ENCODE results near the gene MAPK4.

The MAPK4 gene

DNA sequence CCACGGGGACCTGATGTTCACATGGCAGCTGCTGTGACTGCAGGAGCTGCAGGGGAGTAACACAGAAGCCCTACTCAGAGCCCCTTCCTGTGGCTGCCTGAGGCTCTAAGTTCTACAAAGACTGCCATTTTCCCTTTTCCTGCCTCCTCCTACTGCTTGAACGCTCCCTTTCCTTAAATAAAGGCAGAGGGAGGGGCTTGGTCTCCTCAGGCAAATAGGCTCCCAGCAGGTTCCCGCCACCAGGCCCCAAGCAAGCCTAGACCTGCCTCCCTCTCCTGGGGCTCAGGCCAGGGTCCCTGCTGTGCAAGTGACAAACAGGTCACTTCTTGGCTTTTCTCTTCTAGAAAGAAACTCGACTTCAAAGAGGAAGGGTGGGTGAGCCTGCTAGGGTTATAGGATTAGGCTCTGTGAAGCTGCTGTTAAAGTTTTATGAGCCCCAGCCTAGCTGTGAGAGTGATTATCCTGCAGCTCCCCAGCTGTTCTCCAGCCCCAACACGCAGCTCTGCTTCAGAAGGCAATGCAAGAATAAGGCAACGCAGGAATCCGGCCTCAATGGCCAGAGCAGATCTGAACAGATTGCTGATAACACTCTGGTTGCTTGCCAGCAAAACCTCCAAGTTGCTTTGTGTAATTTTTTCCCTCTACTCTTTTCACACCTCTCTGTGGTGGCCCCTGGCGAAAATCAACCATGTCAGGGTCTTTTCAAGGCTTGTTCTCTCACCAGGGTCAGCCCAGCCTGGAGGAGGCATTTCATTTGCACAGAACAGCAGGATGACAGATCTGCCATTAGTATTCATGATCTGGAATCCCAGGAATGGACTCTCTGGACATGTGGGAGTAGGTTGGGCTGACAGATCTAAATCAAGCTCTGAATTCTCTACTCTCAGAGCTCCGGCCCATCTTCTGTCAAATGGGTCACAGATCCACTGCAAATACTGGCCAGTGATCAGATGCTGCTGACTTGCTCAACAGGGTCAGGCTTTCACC is 188.6 kb downstream of the MAPK4 start (continued):
- TF ChIP-seq, protein P1, sequence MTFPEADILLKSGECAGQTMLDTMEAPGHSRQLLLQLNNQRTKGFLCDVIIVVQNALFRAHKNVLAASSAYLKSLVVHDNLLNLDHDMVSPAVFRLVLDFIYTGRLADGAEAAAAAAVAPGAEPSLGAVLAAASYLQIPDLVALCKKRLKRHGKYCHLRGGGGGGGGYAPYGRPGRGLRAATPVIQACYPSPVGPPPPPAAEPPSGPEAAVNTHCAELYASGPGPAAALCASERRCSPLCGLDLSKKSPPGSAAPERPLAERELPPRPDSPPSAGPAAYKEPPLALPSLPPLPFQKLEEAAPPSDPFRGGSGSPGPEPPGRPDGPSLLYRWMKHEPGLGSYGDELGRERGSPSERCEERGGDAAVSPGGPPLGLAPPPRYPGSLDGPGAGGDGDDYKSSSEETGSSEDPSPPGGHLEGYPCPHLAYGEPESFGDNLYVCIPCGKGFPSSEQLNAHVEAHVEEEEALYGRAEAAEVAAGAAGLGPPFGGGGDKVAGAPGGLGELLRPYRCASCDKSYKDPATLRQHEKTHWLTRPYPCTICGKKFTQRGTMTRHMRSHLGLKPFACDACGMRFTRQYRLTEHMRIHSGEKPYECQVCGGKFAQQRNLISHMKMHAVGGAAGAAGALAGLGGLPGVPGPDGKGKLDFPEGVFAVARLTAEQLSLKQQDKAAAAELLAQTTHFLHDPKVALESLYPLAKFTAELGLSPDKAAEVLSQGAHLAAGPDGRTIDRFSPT (tag by site-specific recombination; IDR thresholded peaks at IDR 0.05): peak; percentile 81
- TF ChIP-seq ZNF404 (tag by site-specific recombination; IDR thresholded peaks at IDR 0.05) (no peak), MEIS1 (CRISPR knock-in tag; IDR thresholded peaks at IDR 0.05; ENCODE audit: borderline replicate concordance) (no peak), ZNF530 (tag by site-specific recombination; IDR thresholded peaks at IDR 0.05; ENCODE audit: low read depth) (no peak), ZNF391 (tag by site-specific recombination; IDR thresholded peaks at IDR 0.05; ENCODE audit: borderline replicate concordance, low read depth) (no peak), ZBTB48 (tag by site-specific recombination; IDR thresholded peaks at IDR 0.05) (peak; percentile 85), ZNF324 (tag by site-specific recombination; IDR thresholded peaks at IDR 0.05) (peak; percentile 72), ZNF112 (tag by site-specific recombination; IDR thresholded peaks at IDR 0.05) (no peak), ZNF48 (tag by site-specific recombination; IDR thresholded peaks at IDR 0.05) (no peak), ZNF366 (tag by site-specific recombination; conservative IDR thresholded peaks at IDR 0.05) (peak; percentile 82), ZNF274 (IDR thresholded peaks at IDR 0.05; ENCODE audit: low read length) (no peak), ZNF274 (tag by site-specific recombination; IDR thresholded peaks at IDR 0.05; ENCODE audit: borderline replicate concordance) (no peak), ZNF548 (tag by site-specific recombination; IDR thresholded peaks at IDR 0.05) (no peak), ZNF335 (tag by site-specific recombination; conservative IDR thresholded peaks at IDR 0.05) (peak; percentile 72), ZNF221 (tag by site-specific recombination; IDR thresholded peaks at IDR 0.05; ENCODE audit: borderline replicate concordance) (no peak), ZNF175 (tag by site-specific recombination; IDR thresholded peaks at IDR 0.05) (no peak), KLF7 (tag by site-specific recombination; IDR thresholded peaks at IDR 0.05; ENCODE audit: borderline replicate concordance) (peak; percentile 95; the same call in 1 of the 2 replicates), ZNF2 (tag by site-specific recombination; IDR thresholded peaks at IDR 0.05) (no peak), IKZF3 (tag by site-specific recombination; IDR thresholded peaks at IDR 0.05) (peak; percentile 89), ZNF501 (tag by site-specific recombination; IDR thresholded peaks at IDR 0.05) (0 out of 2 replicates have a peak, but pooled peaks have one; percentile 78), ZNF248 (tag by site-specific recombination; IDR thresholded peaks at IDR 0.05) (no peak), ZNF830 (tag by site-specific recombination; IDR thresholded peaks at IDR 0.05; ENCODE audit: low read depth) (no peak), SP2 (tag by site-specific recombination; IDR thresholded peaks at IDR 0.05) (peak; percentile 34; the same call in 1 of the 2 replicates)
- TF ChIP-seq, protein P2, sequence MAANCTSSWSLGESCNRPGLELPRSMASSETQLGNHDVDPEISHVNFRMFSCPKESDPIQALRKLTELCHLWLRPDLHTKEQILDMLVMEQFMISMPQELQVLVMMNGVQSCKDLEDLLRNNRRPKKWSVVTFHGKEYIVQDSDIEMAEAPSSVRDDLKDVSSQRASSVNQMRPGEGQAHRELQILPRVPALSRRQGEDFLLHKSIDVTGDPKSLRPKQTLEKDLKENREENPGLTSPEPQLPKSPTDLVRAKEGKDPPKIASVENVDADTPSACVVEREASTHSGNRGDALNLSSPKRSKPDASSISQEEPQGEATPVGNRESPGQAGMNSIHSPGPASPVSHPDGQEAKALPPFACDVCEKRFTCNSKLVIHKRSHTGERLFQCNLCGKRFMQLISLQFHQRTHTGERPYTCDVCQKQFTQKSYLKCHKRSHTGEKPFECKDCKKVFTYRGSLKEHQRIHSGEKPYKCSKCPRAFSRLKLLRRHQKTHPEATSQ (tag by site-specific recombination; IDR thresholded peaks at IDR 0.05): no peak
- TF ChIP-seq, protein P3, sequence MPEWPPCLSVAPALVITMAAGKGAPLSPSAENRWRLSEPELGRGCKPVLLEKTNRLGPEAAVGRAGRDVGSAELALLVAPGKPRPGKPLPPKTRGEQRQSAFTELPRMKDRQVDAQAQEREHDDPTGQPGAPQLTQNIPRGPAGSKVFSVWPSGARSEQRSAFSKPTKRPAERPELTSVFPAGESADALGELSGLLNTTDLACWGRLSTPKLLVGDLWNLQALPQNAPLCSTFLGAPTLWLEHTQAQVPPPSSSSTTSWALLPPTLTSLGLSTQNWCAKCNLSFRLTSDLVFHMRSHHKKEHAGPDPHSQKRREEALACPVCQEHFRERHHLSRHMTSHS (tag by site-specific recombination; IDR thresholded peaks at IDR 0.05): peak; percentile 91
- TF ChIP-seq, protein P4, sequence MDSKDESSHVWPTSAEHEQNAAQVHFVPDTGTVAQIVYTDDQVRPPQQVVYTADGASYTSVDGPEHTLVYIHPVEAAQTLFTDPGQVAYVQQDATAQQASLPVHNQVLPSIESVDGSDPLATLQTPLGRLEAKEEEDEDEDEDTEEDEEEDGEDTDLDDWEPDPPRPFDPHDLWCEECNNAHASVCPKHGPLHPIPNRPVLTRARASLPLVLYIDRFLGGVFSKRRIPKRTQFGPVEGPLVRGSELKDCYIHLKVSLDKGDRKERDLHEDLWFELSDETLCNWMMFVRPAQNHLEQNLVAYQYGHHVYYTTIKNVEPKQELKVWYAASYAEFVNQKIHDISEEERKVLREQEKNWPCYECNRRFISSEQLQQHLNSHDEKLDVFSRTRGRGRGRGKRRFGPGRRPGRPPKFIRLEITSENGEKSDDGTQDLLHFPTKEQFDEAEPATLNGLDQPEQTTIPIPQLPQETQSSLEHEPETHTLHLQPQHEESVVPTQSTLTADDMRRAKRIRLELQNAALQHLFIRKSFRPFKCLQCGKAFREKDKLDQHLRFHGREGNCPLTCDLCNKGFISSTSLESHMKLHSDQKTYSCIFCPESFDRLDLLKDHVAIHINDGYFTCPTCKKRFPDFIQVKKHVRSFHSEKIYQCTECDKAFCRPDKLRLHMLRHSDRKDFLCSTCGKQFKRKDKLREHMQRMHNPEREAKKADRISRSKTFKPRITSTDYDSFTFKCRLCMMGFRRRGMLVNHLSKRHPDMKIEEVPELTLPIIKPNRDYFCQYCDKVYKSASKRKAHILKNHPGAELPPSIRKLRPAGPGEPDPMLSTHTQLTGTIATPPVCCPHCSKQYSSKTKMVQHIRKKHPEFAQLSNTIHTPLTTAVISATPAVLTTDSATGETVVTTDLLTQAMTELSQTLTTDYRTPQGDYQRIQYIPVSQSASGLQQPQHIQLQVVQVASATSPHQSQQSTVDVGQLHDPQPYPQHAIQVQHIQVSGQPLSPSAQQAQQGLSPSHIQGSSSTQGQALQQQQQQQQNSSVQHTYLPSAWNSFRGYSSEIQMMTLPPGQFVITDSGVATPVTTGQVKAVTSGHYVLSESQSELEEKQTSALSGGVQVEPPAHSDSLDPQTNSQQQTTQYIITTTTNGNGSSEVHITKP (tag by site-specific recombination; IDR thresholded peaks at IDR 0.05): peak; percentile 67; the same call in 1 of the 2 replicates
- TF ChIP-seq, protein P5, sequence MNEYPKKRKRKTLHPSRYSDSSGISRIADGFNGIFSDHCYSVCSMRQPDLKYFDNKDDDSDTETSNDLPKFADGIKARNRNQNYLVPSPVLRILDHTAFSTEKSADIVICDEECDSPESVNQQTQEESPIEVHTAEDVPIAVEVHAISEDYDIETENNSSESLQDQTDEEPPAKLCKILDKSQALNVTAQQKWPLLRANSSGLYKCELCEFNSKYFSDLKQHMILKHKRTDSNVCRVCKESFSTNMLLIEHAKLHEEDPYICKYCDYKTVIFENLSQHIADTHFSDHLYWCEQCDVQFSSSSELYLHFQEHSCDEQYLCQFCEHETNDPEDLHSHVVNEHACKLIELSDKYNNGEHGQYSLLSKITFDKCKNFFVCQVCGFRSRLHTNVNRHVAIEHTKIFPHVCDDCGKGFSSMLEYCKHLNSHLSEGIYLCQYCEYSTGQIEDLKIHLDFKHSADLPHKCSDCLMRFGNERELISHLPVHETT (tag by site-specific recombination; IDR thresholded peaks at IDR 0.05): no peak
- TF ChIP-seq, protein P6, sequence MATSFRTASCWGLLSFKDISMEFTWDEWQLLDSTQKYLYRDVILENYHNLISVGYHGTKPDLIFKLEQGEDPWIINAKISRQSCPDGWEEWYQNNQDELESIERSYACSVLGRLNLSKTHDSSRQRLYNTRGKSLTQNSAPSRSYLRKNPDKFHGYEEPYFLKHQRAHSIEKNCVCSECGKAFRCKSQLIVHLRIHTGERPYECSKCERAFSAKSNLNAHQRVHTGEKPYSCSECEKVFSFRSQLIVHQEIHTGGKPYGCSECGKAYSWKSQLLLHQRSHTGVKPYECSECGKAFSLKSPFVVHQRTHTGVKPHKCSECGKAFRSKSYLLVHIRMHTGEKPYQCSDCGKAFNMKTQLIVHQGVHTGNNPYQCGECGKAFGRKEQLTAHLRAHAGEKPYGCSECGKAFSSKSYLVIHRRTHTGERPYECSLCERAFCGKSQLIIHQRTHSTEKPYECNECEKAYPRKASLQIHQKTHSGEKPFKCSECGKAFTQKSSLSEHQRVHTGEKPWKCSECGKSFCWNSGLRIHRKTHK (tag by site-specific recombination; IDR thresholded peaks at IDR 0.05): no peak

All from HEK293 (cell line).